ENCODE data around the gene LTBP2. TPM values are rescaled to one million over a fixed set of nuclear protein-coding genes. Genes with fewer than 3 reads are reported as not detected.

The LTBP2 gene
- total and polyA plus RNA-seq, 2 of the 8 experiments (the other 6 are each of a cell fraction or from before 2014, with no cell fraction given), result 0.48 to 0.89 TPM

DNA sequence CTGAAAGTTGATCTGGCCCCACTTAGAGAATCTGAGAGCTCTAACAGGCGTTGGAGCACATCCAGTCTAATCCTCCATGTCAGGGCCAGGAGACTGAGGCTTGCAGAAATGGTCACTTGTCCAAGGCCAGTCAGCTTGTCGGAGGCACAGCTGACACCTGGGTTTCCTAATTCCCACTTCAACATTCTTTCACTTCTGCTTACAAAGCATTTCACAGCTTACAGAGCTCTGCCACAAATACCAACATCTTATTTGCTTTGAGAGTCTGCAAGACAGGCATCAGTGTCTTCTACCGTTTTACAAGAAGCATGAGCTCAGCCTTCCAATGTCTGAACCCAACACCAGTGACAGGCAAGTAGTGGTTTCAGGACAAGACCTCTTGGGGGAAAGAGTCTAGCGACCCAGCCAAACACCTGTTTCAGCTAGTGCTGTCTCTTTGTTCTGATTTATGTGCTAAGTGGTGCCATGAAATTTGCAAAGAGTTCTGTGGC is 86.6 kb downstream of the LTBP2 start:
- FAIRE-seq (no peak), DNase-seq (ENCODE audit: low read depth in 1 of 2, low spot score in 2 of 2) (no peak)
- peaks cover 0 to 6% (median 3%) of the 10 kb centered on the region in 4 experiments; a peak in 2 of 7 replicates for H3K4me1 ChIP-seq (replicated peaks in 1 of 4; ENCODE audit: control insufficient read depth in 3 of 4, insufficient read depth in 4 of 4, low read length in 3 of 4)
- H3K27me3 ChIP-seq (replicated peaks in 1 of 4; ENCODE audit: control insufficient read depth in 3 of 4, extremely low read depth in 1 of 4, insufficient read depth in 3 of 4, low read length in 3 of 4), result no peaks in the 10 kb centered on the region
- H4K91ac ChIP-seq (replicated peaks; ENCODE audit: insufficient read length, low read length), result no peak overlapping the region
- H2BK120ac ChIP-seq (replicated peaks; ENCODE audit: low read depth, low read length), result no peak overlapping the region
- no peak overlapping the region for H3K14ac ChIP-seq (ENCODE audit: insufficient read length)
- H2BK15ac ChIP-seq (ENCODE audit: low read length), result no peak overlapping the region
- H3K79me1 ChIP-seq (ENCODE audit: low read depth, low read length), result no peaks in the 10 kb centered on the region
- no peaks in the 10 kb centered on the region for H3K9me3 ChIP-seq (ENCODE audit: insufficient read depth in 2 of 2, low read depth in 1 of 2, low read length in 1 of 2)
- H3K18ac ChIP-seq (ENCODE audit: extremely low read depth, low read length), result no peak overlapping the region
- no peaks in the 10 kb centered on the region for H3K79me2 ChIP-seq (ENCODE audit: control insufficient read depth in 1 of 2, insufficient read depth in 2 of 2, low read length in 2 of 2)
- 82% methylated on average over 4 of the region's 4 CpGs; no CpG with 5 or more reads in 1 of the 2 experiments for WGBS, 2 experiments (ENCODE audit: extremely low coverage in 1 of 2, insufficient coverage in 1 of 2, insufficient read length in 1 of 2, insufficient replicate concordance in 2 of 2, low coverage in 1 of 2, low lambda C conversion rate in 2 of 2, missing lambda C conversion rate in 1 of 2)
- H4K5ac ChIP-seq (ENCODE audit: insufficient read length, low read depth, low read length), result no peak overlapping the region
- 0 out of 2 replicates have a peak overlapping the region, but pooled peaks have one; percentile 41 for H2BK20ac ChIP-seq (ENCODE audit: low read length)
- no peak overlapping the region for H3K56ac ChIP-seq (replicated peaks; ENCODE audit: insufficient read length, low read depth, low read length)
- H3K4me3 ChIP-seq (ENCODE audit: extremely low read depth in 1 of 4, insufficient read depth in 2 of 4, low read depth in 3 of 4, low read length in 4 of 4), result no peak overlapping the region
- no peak overlapping the region for H3K27ac ChIP-seq (ENCODE audit: low read depth, low read length)
- no peak overlapping the region for H3K4me2 ChIP-seq (ENCODE audit: insufficient read depth in 1 of 2, low read depth in 2 of 2, low read length in 2 of 2)
- no peak overlapping the region for H2AFZ ChIP-seq (ENCODE audit: low read length)
- ChIA-PET POLR2A (ENCODE audit: partially characterized antibody) (interaction anchor here (0.8 to 2.9 kb wide), 4 partner anchors 9 to 33 kb away, joined by 3 to 6 read pairs (median 5); partner anchors contain the start of genes ISCA2 and NPC2), CTCF (ENCODE audit: partially characterized antibody) (interaction anchor here (0.6 to 8.3 kb wide), 17 partner anchors 8 to 90 kb away, joined by 3 to 61 read pairs (median 5); no protein-coding TSS in a partner anchor)
- H3K23me2 ChIP-seq (ENCODE audit: low read depth, low read length), result no peaks in the 10 kb centered on the region
- no peaks in the 10 kb centered on the region for H3K36me3 ChIP-seq (ENCODE audit: control insufficient read depth in 2 of 4, insufficient read depth in 4 of 4, low read length in 3 of 4)
- H3K9ac ChIP-seq (replicated peaks in 1 of 4; ENCODE audit: extremely low read depth in 1 of 4, low read depth in 3 of 4, low read length in 3 of 4), result no peak overlapping the region
- no peak overlapping the region for H2BK12ac ChIP-seq (ENCODE audit: low read depth, low read length)
- H3K4ac ChIP-seq (replicated peaks; ENCODE audit: insufficient read length, low read depth, low read length), result no peak overlapping the region
- no peak overlapping the region for H2BK5ac ChIP-seq (ENCODE audit: low read depth, low read length)
- no peak overlapping the region for H3K23ac ChIP-seq (ENCODE audit: insufficient read length)
- H4K20me1 ChIP-seq (replicated peaks in 1 of 2; ENCODE audit: control insufficient read depth in 1 of 2, insufficient read depth in 2 of 2, low read length in 2 of 2), result no peaks in the 10 kb centered on the region
- no peak overlapping the region for H4K8ac ChIP-seq (ENCODE audit: extremely low read depth, insufficient read depth, low read length)
- no peak overlapping the region for H2AK5ac ChIP-seq (ENCODE audit: low read depth, low read length)
- no peak for TF ChIP-seq RXRA (IDR thresholded peaks at IDR 0.05; ENCODE audit: insufficient read depth, low read depth, low read length)
- no peak for TF ChIP-seq NANOG (IDR thresholded peaks at IDR 0.05; ENCODE audit: insufficient read depth, low read depth, low read length, poor library complexity, severe bottlenecking)
- TF ChIP-seq KDM5A (IDR thresholded peaks at IDR 0.05; ENCODE audit: low read length), result no peak
- no peak for TF ChIP-seq HDAC2 (IDR thresholded peaks at IDR 0.05; ENCODE audit: borderline replicate concordance in 1 of 2, low read depth in 2 of 2, low read length in 2 of 2)
- no peak for TF ChIP-seq JUND (IDR thresholded peaks at IDR 0.05; ENCODE audit: low read length)
- no peak for TF ChIP-seq CTBP2 (IDR thresholded peaks at IDR 0.05; ENCODE audit: borderline replicate concordance, insufficient read depth, insufficient read length, low read length)
- no peak for TF ChIP-seq SIX5 (IDR thresholded peaks at IDR 0.05; ENCODE audit: low read depth, low read length)
- TF ChIP-seq SAP30 (IDR thresholded peaks at IDR 0.05; ENCODE audit: insufficient read depth, insufficient replicate concordance, low read length), result no peak
- TF ChIP-seq, protein P1, sequence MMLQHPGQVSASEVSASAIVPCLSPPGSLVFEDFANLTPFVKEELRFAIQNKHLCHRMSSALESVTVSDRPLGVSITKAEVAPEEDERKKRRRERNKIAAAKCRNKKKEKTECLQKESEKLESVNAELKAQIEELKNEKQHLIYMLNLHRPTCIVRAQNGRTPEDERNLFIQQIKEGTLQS (IDR thresholded peaks at IDR 0.05; ENCODE audit: insufficient read depth, low read depth, low read length), result no peak
- no peak for TF ChIP-seq ASH2L (IDR thresholded peaks at IDR 0.05; ENCODE audit: low read length)
- TF ChIP-seq BRCA1 (IDR thresholded peaks at IDR 0.05; ENCODE audit: low read depth, low read length), result no peak
- TF ChIP-seq ZNF274 (IDR thresholded peaks at IDR 0.05; ENCODE audit: borderline replicate concordance, extremely low read depth, low read length), result no peak

Measured in H1 (cell line).